Left cardiac atrium (tissue), 4 donors: ENCODE data around the gene C1D. TPM values are rescaled to one million over a fixed set of nuclear protein-coding genes. Genes with fewer than 3 reads are reported as not detected.

ENCODE experiments used
- ATAC-seq, 2 donors: fragments of 200-7000 bp; cut with Tn5 transposase; one replicate each; pipeline ENCODE4 v1.9.1; 2020; ENCODE audit warnings: mild to moderate bottlenecking in 2 of 2, moderate library complexity in 2 of 2
- DNase-seq: peaks from one replicate; pipeline ENCODE4 v3.0.0-alpha.2; 2020
- intact Hi-C, 2 donors: fragments of 100-400 bp; cut with DNase I; formaldehyde crosslinking; loops; one replicate each; pipeline versions ENCODE4 v1.14.1 to v1.15.1; 2022 to 2023
- total RNA-seq, 2 donors: library from RNA; stranded (reverse); fragmentation: NEBNext Ultra II Directional; extraction: Animal tissue kit (Norgen Biotek cat#: 25700); gene quantifications; one replicate each; pipeline ENCODE4 v1.2.1, GENCODE V29; 2021
- donor health status: DM: no; HTN: yes; CAD: no.
- donor health status: DM: no; HTN: yes; CAD: no; lungs with severe emphysema.
- donor health status: DM: yes; HTN: yes; CAD: no.
- donor health status: Dilated cardiomyopathy.

C1D gene
- total RNA-seq, 2 donors from 2014 or later: 13.8 to 14.6 TPM

GRCh38 chr2:68060652-68061051 lies 2.2 kb downstream of the C1D start:
- ATAC-seq (no peak), DNase-seq (no peak)
- intact Hi-C loops: no loop called here

DNA sequence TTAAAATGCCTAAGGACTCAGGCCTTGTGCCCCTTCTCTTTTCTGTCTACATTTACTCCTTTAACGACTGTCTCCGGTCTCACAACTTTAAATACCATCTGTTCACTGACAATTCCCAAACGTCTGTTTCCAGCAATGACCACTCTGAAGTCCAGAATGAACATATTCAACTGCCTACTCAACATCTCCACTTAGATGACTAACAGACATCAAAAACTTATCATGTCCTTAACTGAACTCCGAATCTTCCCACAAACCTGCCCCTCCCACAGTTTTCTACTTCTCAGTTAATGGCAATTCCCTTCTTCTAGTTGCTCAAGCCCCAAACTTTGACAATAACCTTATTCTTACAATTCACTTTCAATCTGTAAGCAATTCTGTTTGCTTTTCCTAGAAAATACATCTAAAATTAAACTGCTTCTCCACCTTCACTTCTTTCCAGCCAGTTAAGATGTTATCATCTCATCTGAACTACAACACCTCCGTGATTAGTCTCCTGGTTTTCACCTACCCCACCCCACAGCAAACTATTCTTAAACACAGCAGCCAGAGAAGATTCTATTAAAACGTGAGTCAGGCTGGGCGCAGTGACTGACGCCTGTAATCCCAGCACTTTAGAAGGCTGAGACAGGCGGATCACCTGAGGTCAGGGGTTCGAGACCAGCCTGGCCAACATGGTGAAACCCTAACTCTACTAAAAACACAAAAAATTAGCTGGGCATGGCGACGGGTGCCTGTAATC lies 2.8 kb downstream of the C1D start:
- intact Hi-C loops: no loop called here
- DNase-seq: no peak
- ATAC-seq: no peak

DNA sequence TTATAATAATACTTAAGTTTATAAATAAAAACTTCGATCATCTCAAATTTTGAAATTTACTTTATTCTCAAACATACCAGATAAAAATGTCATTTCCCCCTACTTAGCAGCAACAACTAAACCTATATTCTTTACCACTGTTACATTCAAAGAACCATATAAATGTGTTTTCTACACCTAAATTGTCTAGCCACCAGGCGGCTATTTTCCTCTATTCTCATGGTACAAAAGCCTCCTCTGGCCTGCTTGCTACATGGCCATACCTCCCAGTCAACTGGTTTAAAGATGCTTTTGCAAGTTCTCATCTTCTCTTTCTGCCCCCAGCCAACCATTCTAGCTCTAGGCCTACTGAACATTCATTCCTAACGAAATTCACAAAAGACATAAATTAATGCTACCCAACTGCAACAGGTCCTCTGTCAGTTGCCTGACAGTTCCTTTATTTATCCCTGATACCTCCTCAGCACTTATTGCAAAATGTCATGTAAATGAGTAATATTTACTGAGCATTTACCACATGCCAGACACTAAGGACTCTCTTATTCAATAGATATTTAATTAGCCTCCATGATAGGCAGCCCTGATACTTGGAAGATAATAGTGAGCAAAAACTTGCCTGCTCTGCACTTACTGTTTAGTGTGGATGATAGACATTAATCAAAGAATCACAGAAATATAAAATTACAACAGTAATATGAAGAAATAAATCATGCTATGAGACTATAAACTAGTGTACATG lies 5.0 kb downstream of the C1D start:
- DNase-seq: no peak
- ATAC-seq: no peak
- intact Hi-C loops: no loop called here

GRCh38 chr2:68052717-68053422 lies 9.9 kb downstream of the C1D start:
- intact Hi-C loops: no loop called here
- DNase-seq (no peak), ATAC-seq (peak in 1 of 2 donors; percentile 14)

DNA sequence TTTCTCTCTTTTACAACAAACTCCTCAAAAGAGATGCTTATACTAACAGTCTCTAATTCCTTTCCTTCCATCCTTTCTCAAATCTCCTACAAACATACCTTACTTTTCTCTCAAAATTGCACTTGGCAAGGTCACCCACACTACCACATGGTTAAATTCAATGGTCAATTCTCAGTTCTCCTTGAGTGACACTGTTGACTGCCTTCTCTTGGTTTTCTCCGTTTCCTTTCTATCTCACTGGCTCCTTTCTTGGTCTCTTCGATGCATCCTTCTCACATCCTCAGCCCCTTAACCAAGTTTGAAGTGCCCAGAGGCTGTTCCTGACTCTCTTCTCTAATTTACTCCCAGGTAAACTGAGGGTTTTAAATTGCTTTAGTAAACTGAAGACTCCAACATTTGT lies 12.5 kb downstream of the C1D start:
- intact Hi-C loops: no loop called here
- DNase-seq: no peak
- no peak for ATAC-seq

- DNase-seq: no peak
- intact Hi-C loops: no loop called here
- no peak for ATAC-seq
Observed at GRCh38 chr2:68046642-68047240, 16.1 kb downstream of the C1D start.

DNA sequence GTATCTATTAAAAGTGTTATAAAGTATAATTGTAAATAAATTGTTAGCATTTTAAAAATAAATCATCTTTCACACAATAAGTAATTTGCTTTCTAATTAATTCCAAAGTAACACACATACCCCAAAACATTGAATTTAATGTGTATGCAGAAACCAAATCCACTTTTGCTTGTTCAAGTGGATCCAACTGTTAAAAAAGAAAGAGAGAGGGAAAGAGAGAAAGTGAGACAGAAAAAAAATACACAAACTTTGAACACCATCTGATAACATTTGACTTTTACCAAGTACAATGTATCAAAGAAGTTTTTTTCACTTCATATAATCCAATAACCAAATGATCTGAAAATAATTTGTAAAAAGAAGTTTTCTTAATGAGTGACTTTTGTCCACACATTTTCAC lies 16.6 kb downstream of the C1D start:
- intact Hi-C loops: no loop called here
- no peak for ATAC-seq
- no peak for DNase-seq

- DNase-seq (no peak), ATAC-seq (no peak)
- intact Hi-C loops: no loop called here
Observed at GRCh38 chr2:68045342-68045741, 17.5 kb downstream of the C1D start.

DNA sequence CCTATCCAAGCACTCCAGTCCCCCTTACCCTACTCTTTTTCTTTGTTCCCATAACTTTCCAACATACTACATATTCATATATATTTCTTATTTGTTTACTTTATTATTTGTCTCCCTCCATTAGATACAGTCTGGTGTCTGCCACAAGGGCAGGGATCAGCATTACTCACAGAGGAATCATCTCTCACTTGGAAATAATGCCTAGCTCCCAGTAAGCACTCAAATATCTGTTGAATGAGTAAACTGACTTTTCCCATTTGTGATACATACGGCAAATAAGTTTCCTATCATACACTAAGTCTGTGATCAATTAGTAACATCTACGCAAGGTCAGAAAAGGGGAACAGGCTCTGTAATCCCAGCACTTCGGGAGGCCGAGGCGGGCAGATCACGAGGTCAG lies 18.7 kb downstream of the C1D start:
- DNase-seq (no peak), ATAC-seq (no peak)
- intact Hi-C loops: no loop called here

- intact Hi-C loops: no loop called here
- ATAC-seq: no peak
- no peak for DNase-seq
Observed at GRCh38 chr2:68043695-68044094, 19.1 kb downstream of the C1D start.

DNA sequence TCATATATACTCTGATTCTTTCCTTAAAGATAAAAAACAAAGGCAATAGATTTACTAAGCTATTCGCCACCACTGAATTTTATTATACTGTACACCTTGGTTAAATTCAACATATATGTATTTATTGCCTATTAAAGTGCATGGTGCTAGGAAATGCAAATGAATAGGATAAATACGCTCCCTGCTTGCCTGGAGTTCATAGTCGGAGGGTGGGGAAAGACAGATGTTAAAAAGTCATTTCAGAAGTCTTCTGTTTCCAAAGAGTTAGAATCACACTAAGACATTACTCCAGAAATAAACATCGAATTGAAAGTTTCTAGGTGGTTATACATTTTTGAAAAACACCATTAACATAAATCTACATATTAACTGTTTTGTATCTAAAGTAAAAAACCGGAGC lies 19.8 kb downstream of the C1D start:
- no peak for ATAC-seq

DNA sequence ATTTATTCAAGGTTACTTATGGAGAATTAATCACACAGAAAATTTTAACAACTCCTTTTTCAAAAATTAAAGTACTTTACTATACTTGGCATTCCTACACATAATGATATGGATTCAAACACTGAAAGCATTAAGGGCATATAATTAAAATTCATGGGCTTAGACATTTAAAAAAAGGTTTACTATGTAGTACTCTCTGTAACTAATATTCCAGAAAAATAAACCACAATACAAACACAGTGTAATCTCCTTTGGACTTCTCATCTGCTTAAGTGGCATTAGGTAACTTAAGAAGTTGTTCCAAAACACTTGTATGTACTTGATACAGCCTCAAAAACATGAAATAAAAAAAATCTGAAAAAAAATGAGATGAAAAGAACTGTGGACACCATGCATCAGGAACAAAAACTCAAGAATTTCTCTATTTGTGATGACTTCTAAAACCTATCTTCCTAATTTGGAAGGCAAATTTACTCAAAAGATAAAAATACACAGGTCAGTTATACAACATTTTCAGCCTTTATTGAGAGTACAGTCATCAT lies 21.0 kb downstream of the C1D start:
- DNase-seq: no peak
- ATAC-seq: no peak

More for the DNA sequence above, 19.8 kb downstream of the C1D start:
- intact Hi-C loops: no loop called here
- DNase-seq: no peak

DNA sequence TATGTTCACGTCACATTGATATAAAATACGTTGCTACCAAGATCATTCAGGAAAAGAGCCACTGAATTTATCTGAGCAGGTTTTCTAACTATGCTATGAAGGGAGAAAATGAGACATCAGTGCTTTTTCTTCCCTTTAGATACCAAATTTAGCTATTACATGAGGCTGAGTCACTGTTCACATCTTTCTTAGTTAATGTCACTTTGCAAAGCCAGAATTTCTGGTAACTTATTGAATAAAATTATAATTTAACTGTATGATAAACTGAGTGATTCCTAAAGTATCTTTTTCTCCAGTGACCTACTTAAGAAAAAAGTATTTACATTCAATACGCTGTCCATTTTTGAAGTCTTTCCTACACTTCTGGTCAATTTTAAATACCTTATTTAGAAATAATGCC lies 22.7 kb downstream of the C1D start:
- ATAC-seq (no peak), DNase-seq (no peak)
- intact Hi-C loops: no loop called here

More for the DNA sequence above, 21.0 kb downstream of the C1D start:
- intact Hi-C loops: no loop called here

DNA sequence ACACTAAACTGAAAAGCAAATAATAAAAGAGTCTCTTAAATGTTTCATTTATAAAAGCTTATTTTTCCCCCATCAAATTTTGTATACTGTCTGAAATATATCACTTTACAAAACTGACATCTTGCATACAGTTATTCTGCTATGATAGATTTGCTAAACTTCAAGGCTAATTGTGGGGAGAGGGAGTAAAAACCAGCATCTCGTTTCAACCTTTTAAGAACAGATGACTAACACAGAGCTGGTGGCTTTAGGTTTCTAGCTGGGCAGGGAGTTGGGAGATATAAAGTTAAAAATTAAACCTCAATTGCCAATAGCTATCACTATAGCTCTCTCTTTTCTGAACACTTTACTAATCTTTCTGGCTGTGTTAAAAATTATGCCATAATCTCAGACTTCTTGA lies 23.5 kb downstream of the C1D start:
- no peak for DNase-seq
- intact Hi-C loops: loop anchor here in 1 of 2 donors (10.0 kb wide), 1 partner anchor 1605 kb away; the partner anchor contains the start of gene MEIS1
- no peak for ATAC-seq

DNA sequence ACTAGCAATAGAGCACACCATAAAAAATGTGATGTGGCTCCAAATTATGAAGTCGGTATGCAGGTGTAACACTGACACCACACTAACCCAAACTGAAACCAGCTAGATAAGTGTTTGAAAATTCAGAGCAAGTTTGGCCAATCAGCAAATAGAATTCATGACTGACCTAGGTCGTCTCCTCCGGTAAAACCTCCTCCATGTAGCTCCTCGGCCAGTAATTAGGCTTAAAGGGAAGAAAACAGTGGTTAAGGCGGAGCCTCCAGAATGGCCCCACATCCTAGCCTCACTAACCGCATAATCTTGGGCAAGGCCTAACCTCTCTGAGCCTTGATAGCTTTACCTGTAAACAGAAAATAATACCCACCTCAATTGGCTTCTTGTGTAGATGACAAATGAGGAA lies 30.1 kb downstream of the C1D start:
- intact Hi-C loops: loop anchor here in 1 of 2 donors (10.0 kb wide), 1 partner anchor 1598 kb away; the partner anchor contains the start of gene MEIS1
- DNase-seq: no peak

DNA sequence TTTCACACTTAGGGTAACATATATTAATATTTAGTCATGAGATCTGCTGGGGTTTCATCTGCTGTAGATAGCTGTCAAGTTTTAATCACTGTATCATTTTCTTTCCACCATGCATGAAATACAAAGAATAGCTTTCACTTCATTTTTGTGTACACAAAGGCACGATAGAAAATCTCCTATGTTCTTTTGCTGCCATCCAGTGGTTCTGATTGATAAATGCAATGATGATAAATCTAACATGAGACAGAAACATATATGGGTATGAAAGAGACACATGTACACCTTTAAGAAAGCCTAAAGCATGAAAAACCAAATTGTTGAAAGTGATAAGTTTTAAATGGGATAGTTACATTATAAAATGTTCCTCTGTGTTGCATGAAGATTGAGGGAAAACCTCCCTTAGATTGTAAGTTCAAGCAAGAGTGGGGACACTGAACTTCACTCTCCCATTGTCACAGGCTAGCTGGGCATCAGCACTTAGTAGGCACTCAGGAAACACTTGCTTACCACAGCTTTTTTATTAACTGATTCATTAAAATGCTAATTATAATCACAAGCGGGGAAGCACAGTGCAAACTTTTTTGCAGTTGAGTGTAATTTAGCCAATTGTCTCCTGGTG lies 31.2 kb downstream of the C1D start:
- intact Hi-C loops: loop anchor here in 1 of 2 donors (10.0 kb wide), 1 partner anchor 1597 kb away; the partner anchor contains the start of gene MEIS1
- ATAC-seq (no peak), DNase-seq (no peak)

More for the DNA sequence above, 30.1 kb downstream of the C1D start:
- ATAC-seq: no peak

- intact Hi-C loops: loop anchor here in 1 of 2 donors (10.0 kb wide), 1 partner anchor 1596 kb away; the partner anchor contains the start of gene MEIS1
Observed at GRCh38 chr2:68031043-68031442, 31.8 kb downstream of the C1D start.

GRCh38 chr2:68030529-68030928 lies 32.3 kb downstream of the C1D start:
- ATAC-seq (no peak), DNase-seq (no peak)
- intact Hi-C loops: loop anchor here in 1 of 2 donors (10.0 kb wide), 1 partner anchor 1596 kb away; the partner anchor contains the start of gene MEIS1

More at GRCh38 chr2:68031043-68031442, 31.8 kb downstream of the C1D start:
- ATAC-seq: no peak
- no peak for DNase-seq
